GM12874 (cell line): ENCODE data around the gene FAAH.

Source experiments
- CTCF ChIP-seq: IDR thresholded peaks from 2 replicates; pipeline ENCODE4 v1.5.1; 2011; ENCODE audit warnings: low read depth, mild to moderate bottlenecking, control low read depth, low read length, moderate library complexity; ENCODE audit not compliant: insufficient read depth

FAAH gene

GRCh38 chr1:46453449-46453848 is 59.3 kb downstream of the FAAH start:
- no peak for TF ChIP-seq CTCF

GRCh38 chr1:46455951-46456350 is 61.8 kb downstream of the FAAH start:
- TF ChIP-seq CTCF = no peak

GRCh38 chr1:46456411-46456963 is 62.4 kb downstream of the FAAH start:
- no peak for TF ChIP-seq CTCF

GRCh38 chr1:46457178-46457577 is 63.1 kb downstream of the FAAH start:
- no peak for TF ChIP-seq CTCF

- no peak for TF ChIP-seq CTCF
Measured at GRCh38 chr1:46458190-46458589, 64.1 kb downstream of the FAAH start.

GRCh38 chr1:46458846-46459245 is 64.7 kb downstream of the FAAH start:
- no peak for TF ChIP-seq CTCF

- no peak for TF ChIP-seq CTCF
Measured at GRCh38 chr1:46459315-46459714, 65.2 kb downstream of the FAAH start.
